GM18519 (cell line): ENCODE measurements around the gene PDE4B.

ENCODE experiments used
- ATAC-seq: cut with Tn5 transposase; IDR thresholded peaks from one replicate; pipeline ENCODE4 v1.9.1; 2021; ENCODE audit warnings: mild to moderate bottlenecking, moderate library complexity; ENCODE audit not compliant: unreplicated experiment, low FRiP score

Gene PDE4B

GRCh38 chr1:66325594-66326380, 533.1 kb downstream of the PDE4B start:
- ATAC-seq = no peak

- no peak for ATAC-seq
These were observed 534.2 kb downstream of the PDE4B start for GRCh38 chr1:66326867-66327266.

GRCh38 chr1:66327588-66327987, 534.9 kb downstream of the PDE4B start:
- no peak for ATAC-seq

- ATAC-seq = no peak
These were observed 536.2 kb downstream of the PDE4B start for GRCh38 chr1:66328896-66329295.

GRCh38 chr1:66330722-66331141, 538.0 kb downstream of the PDE4B start:
- no peak for ATAC-seq

- no peak for ATAC-seq
These were observed 539.2 kb downstream of the PDE4B start for GRCh38 chr1:66331658-66332547.

GRCh38 chr1:66332548-66332901, 539.8 kb downstream of the PDE4B start:
- no peak for ATAC-seq

- no peak for ATAC-seq
These were observed 540.9 kb downstream of the PDE4B start for GRCh38 chr1:66333466-66334199.

- ATAC-seq = no peak
These were observed 541.6 kb downstream of the PDE4B start for GRCh38 chr1:66334318-66334717.

- ATAC-seq = no peak
These were observed 542.4 kb downstream of the PDE4B start for GRCh38 chr1:66335125-66335524.

- ATAC-seq = peak; percentile 77
These were observed 543.4 kb downstream of the PDE4B start for GRCh38 chr1:66335859-66336640.

GRCh38 chr1:66336641-66336990, 543.9 kb downstream of the PDE4B start:
- ATAC-seq = no peak

- no peak for ATAC-seq
These were observed 544.6 kb downstream of the PDE4B start for GRCh38 chr1:66337249-66337648.

- no peak for ATAC-seq
These were observed 547.2 kb downstream of the PDE4B start for GRCh38 chr1:66339944-66340343.

GRCh38 chr1:66341446-66342089, 548.9 kb downstream of the PDE4B start:
- no peak for ATAC-seq

- no peak for ATAC-seq
These were observed 550.0 kb downstream of the PDE4B start for GRCh38 chr1:66342707-66343106.

- ATAC-seq = no peak
These were observed 551.1 kb downstream of the PDE4B start for GRCh38 chr1:66343569-66344325.

GRCh38 chr1:66346057-66346795, 553.5 kb downstream of the PDE4B start:
- ATAC-seq = no peak
